HepG2 (cell line): ENCODE data around the gene MOCS1. TPM values are rescaled to one million over a fixed set of nuclear protein-coding genes. Genes with fewer than 3 reads are reported as not detected.
A peak's percentile ranks its signal among the peaks of the same experiment; 100 is the strongest.

ENCODE experiments used
- ATAC-seq: fragments of 200-7000 bp; cut with Tn5 transposase; 3 replicates; pipeline ENCODE4 v1.9.1; 2020; ENCODE audit warnings: mild to moderate bottlenecking, moderate library complexity
- BruUV-seq: library from RNA; stranded (reverse); fragments of 400-500 nt; replicated peaks from 2 replicates; lab custom pipeline; 2021; lab: Mats Ljungman, UMichigan
- CTCF ChIA-PET: fragments of 300-600 bp; formaldehyde crosslinking; extraction: SDS; loops from one replicate; lab custom pipeline; 2021; ENCODE audit warnings: low total read pairs, inconsistent platforms, low intra/inter-chr PET ratio; lab: Yijun Ruan, JAX
- POLR2A ChIA-PET: fragments of 350-600 bp; sonication (Branson Sonifier 250); formaldehyde crosslinking; loops from one replicate; lab custom pipeline; 2020; ENCODE audit warnings: antibody characterized with exemption, inconsistent platforms; lab: Yijun Ruan, JAX
- DNase-seq: peaks from one replicate; pipeline ENCODE4 v3.0.0-alpha.2; 2015; ENCODE audit warnings: low spot score
- FAIRE-seq: peaks from 3 replicates; lab custom pipeline; 2011; peaks lifted over from hg19 to GRCh38; lab: Jason Lieb, UNC
- H2AFZ ChIP-seq: one replicate; pipeline ENCODE4 v1.6.1; 2011; ENCODE audit warnings: low read length, inconsistent platforms
- H3K27ac ChIP-seq: fragments of 300-600 bp; 3 replicates; pipeline ENCODE4 v1.8.0; 2011; ENCODE audit warnings: mixed run types, mild to moderate bottlenecking, mixed read lengths, low read length, inconsistent platforms; ENCODE audit not compliant: insufficient read depth; ENCODE audit errors: extremely low read length
- H3K27me3 ChIP-seq, 2 experiments: fragments of 200-600 bp in 1 of 2; 2 replicates in 1 of 2; 3 replicates in 1 of 2; pipeline versions ENCODE4 v1.6.0 to v1.8.0; 2011; ENCODE audit warnings: low read length in 2 of 2, mild to moderate bottlenecking in 2 of 2, moderate library complexity in 2 of 2, inconsistent platforms in 1 of 2; ENCODE audit not compliant: insufficient read depth in 2 of 2, control insufficient read depth in 1 of 2
- H3K36me3 ChIP-seq, 2 experiments: fragments of 200-600 bp in 1 of 2; replicated peaks in 1 of 2; 2 replicates in 1 of 2; 3 replicates in 1 of 2; pipeline versions ENCODE4 v1.5.1 to v1.8.0; 2011; ENCODE audit warnings: low read length in 2 of 2, inconsistent platforms in 1 of 2; ENCODE audit not compliant: insufficient read depth in 2 of 2, control insufficient read depth in 1 of 2
- H3K4me1 ChIP-seq: 2 replicates; pipeline ENCODE4 v1.5.1; 2012; ENCODE audit warnings: low read length, inconsistent platforms; ENCODE audit not compliant: insufficient read depth
- H3K4me2 ChIP-seq: 2 replicates; pipeline ENCODE4 v1.6.0; 2011; ENCODE audit warnings: low read depth, low read length, inconsistent platforms
- H3K4me3 ChIP-seq, 3 experiments: fragments of 200-600 bp in 1 of 3; sonication (generic), shearing (Covaris generic) in 1 of 3; replicated peaks in 1 of 3; 2 replicates each; pipeline ENCODE4 v1.5.1; 2011 to 2016; ENCODE audit warnings: low read length in 3 of 3, inconsistent platforms in 2 of 3, low read depth in 2 of 3, mild to moderate bottlenecking in 2 of 3, control low read depth in 1 of 3, mixed read lengths in 1 of 3; ENCODE audit not compliant: insufficient read depth in 1 of 3
- H3K79me2 ChIP-seq: one replicate; pipeline ENCODE4 v1.6.1; 2011; ENCODE audit warnings: low read length, inconsistent platforms; ENCODE audit not compliant: insufficient read depth
- H3K9ac ChIP-seq: 2 replicates; pipeline ENCODE4 v1.6.0; 2011; ENCODE audit warnings: mild to moderate bottlenecking, low read depth, low read length, inconsistent platforms; ENCODE audit not compliant: insufficient read depth
- H3K9me3 ChIP-seq: 2 replicates; pipeline ENCODE4 v1.5.1; 2012; ENCODE audit warnings: mild to moderate bottlenecking, low read length
- H4K20me1 ChIP-seq: 2 replicates; pipeline ENCODE4 v1.6.0; 2011; ENCODE audit warnings: inconsistent platforms, mild to moderate bottlenecking, low read length, moderate library complexity; ENCODE audit not compliant: insufficient read depth
- KDM6A ChIP-seq: IDR thresholded peaks from 2 replicates; pipeline ENCODE4 v1.6.1; 2016; ENCODE audit warnings: low read depth
- SIN3A ChIP-seq: IDR thresholded peaks from 2 replicates; pipeline ENCODE4 v1.6.1; 2011; ENCODE audit warnings: low read depth, mild to moderate bottlenecking, control low read depth, low read length, borderline replicate concordance
- SP1 ChIP-seq, 2 experiments: fragments of 450-650 bp in 1 of 2; sonication (generic) in 1 of 2; formaldehyde crosslinking in 1 of 2; IDR thresholded peaks; 2 replicates each; pipeline versions ENCODE4 v1.4.0 to v1.6.1; 2016 to 2020; ENCODE audit warnings: missing genetic modification reagents in 1 of 2
- THAP7 ChIP-seq: sonication (generic); formaldehyde crosslinking; IDR thresholded peaks from 2 replicates; pipeline ENCODE4 v1.8.1; 2023; ENCODE audit warnings: mild to moderate bottlenecking, missing genetic modification reagents
- ZNF17 ChIP-seq: sonication (generic); formaldehyde crosslinking; IDR thresholded peaks from 2 replicates; pipeline ENCODE4 v1.5.0; 2020; ENCODE audit warnings: mild to moderate bottlenecking, missing genetic modification reagents
- ZNF225 ChIP-seq: sonication (generic); formaldehyde crosslinking; IDR thresholded peaks from 2 replicates; pipeline ENCODE4 v1.4.0; 2020; ENCODE audit warnings: mild to moderate bottlenecking, missing genetic modification reagents
- ZNF230 ChIP-seq: sonication (generic); formaldehyde crosslinking; IDR thresholded peaks from 2 replicates; pipeline ENCODE4 v1.4.0; 2020; ENCODE audit warnings: mild to moderate bottlenecking, missing genetic modification reagents
- ZNF354B ChIP-seq: sonication (generic); formaldehyde crosslinking; IDR thresholded peaks from 2 replicates; pipeline ENCODE4 v1.8.0; 2022; ENCODE audit warnings: mild to moderate bottlenecking, missing genetic modification reagents
- ZNF530 ChIP-seq: sonication (generic); formaldehyde crosslinking; IDR thresholded peaks from 2 replicates; pipeline ENCODE4 v1.5.0; 2020; ENCODE audit warnings: low read depth, mild to moderate bottlenecking, missing genetic modification reagents
- ZSCAN5A ChIP-seq: sonication (generic); formaldehyde crosslinking; IDR thresholded peaks from 2 replicates; pipeline ENCODE4 v1.8.0; 2022; ENCODE audit warnings: mild to moderate bottlenecking, missing genetic modification reagents, borderline replicate concordance
- WGBS: methylation state at CpG from one replicate; pipeline ENCODE4 v1.1.6; 2017; ENCODE audit warnings: low lambda C conversion rate; 5-methylcytosine and 5-hydroxymethylcytosine counted together
- in situ Hi-C: cut with HindIII; loops from 2 replicates; pipeline ENCODE4 v1.10.0; 2017; ENCODE audit warnings: low pct_unique_long_range_greater_than_20kb; ENCODE audit not compliant: extremely low pct_ligation_motif_present
- intact Hi-C: fragments of 100-400 bp; cut with micrococcal nuclease; formaldehyde crosslinking; loops from one replicate; pipeline ENCODE4 v1.10.0; 2022; ENCODE audit not compliant: unreplicated experiment
- polyA plus RNA-seq, 8 experiments: library from polyadenylated mRNA; depleted of rRNA in 3 of 8; stranded (reverse) in 7 of 8; unstranded in 1 of 8; fragments of >200 nt; fragmentation: Illumina TruSeq in 4 of 8; extraction: Trizol in 4 of 8; gene quantifications; 2 replicates each; pipeline versions ENCODE4 v1.2.1 to v1.2.3, GENCODE V29; 2011 to 2016; ENCODE audit warnings: low read depth in 4 of 8, missing spikeins in 1 of 8, mixed read lengths in 1 of 8; ENCODE audit not compliant: insufficient read depth in 1 of 8
- total RNA-seq, 5 experiments: library from RNA; depleted of rRNA; stranded (reverse); fragments of >200 nt; fragmentation: Illumina TruSeq; extraction: Trizol; gene quantifications; 2 replicates each; pipeline ENCODE4 v1.2.3, GENCODE V29; 2016; ENCODE audit warnings: low read depth in 1 of 5
- TF ChIP-seq, protein P1 (sequence below): sonication (generic); formaldehyde crosslinking; IDR thresholded peaks from 2 replicates; pipeline ENCODE4 v1.4.0; 2020; ENCODE audit warnings: mild to moderate bottlenecking, low read depth, missing genetic modification reagents

The MOCS1 gene
- total and polyA plus RNA-seq, 2 of the 13 experiments (the other 11 are each of a cell fraction or from before 2014, with no cell fraction given) = 5.3 to 11.7 TPM

- H3K36me3 ChIP-seq = no peaks in the 10 kb centered on the region
- ATAC-seq = no peak
- H3K4me2 ChIP-seq = no peak overlapping the region
- in situ Hi-C loops = loop anchor here (10.0 kb wide), 1 partner anchor 531 kb away; no protein-coding TSS in a partner anchor
- no peaks in the 10 kb centered on the region for H3K9me3 ChIP-seq
- no peak overlapping the region for H2AFZ ChIP-seq
- H3K9ac ChIP-seq = no peak overlapping the region
- no peak for FAIRE-seq
- H3K27me3 ChIP-seq = peaks cover 0 to 7% of the 10 kb centered on the region in 2 experiments; a peak in 2 of 5 replicates
- WGBS = 43% methylated on average over 5 of the region's 7 CpGs
- TF ChIP-seq, protein P1, sequence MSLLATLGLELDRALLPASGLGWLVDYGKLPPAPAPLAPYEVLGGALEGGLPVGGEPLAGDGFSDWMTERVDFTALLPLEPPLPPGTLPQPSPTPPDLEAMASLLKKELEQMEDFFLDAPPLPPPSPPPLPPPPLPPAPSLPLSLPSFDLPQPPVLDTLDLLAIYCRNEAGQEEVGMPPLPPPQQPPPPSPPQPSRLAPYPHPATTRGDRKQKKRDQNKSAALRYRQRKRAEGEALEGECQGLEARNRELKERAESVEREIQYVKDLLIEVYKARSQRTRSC (CRISPR knock-in tag) = no peak
- no peak for TF ChIP-seq ZNF230 (CRISPR knock-in tag)
- TF ChIP-seq ZNF354B = no peak
- TF ChIP-seq ZNF17 (CRISPR knock-in tag) = no peak
- TF ChIP-seq THAP7 (CRISPR knock-in tag) = no peak
- TF ChIP-seq SIN3A = no peak
- no peak for TF ChIP-seq SP1 (IDR thresholded peaks at IDR 0.05)
- TF ChIP-seq SP1 (CRISPR knock-in tag; IDR thresholded peaks at IDR 0.05) = no peak
- TF ChIP-seq ZSCAN5A (CRISPR knock-in tag) = no peak
- no peak for TF ChIP-seq ZNF530 (CRISPR knock-in tag)
- TF ChIP-seq ZNF225 (CRISPR knock-in tag) = no peak
- TF ChIP-seq KDM6A (CRISPR knock-in tag) = no peak
- no peak overlapping the region for H3K27ac ChIP-seq
- no peaks in the 10 kb centered on the region for H4K20me1 ChIP-seq
- no peaks in the 10 kb centered on the region for H3K79me2 ChIP-seq
- ChIA-PET CTCF (no interaction called here), POLR2A (interaction anchor here (0.6 kb wide), 1 partner anchor 303 kb away, joined by 3 read pairs; no protein-coding TSS in a partner anchor)
- H3K4me1 ChIP-seq = peaks cover 25% of the 10 kb centered on the region
- H3K4me3 ChIP-seq = no peak overlapping the region
- DNase-seq = peak; percentile 22
- intact Hi-C loops = no loop called here
- no TSS peak for BruUV-seq
These were observed 48.6 kb downstream of the MOCS1 start for GRCh38 chr6:39885691-39886090.
